ENCODE measurements around the gene ARHGEF16.

Gene ARHGEF16

DNA sequence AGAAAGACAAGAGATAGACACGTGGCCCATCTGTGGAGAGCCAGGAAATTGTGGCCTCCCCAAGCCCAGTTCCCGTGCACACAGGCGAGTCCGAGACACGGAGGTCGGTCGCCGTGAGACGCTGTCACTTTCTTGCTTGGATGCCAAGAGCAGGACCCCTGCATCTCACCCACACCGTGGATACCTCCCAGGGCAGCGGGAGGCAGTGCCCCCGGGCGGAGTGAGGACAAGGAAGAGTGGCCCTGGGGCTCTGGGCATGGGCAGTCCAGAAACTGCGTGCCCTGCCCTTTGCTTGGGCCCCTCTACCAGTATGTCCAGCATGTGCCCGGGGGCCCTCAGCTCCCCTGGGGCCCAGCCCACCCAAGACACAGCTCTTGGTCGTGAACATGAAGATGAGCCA, 24.7 kb upstream of the ARHGEF16 start:
- no peak overlapping the region for H3K27ac ChIP-seq
- TF ChIP-seq, protein P1, sequence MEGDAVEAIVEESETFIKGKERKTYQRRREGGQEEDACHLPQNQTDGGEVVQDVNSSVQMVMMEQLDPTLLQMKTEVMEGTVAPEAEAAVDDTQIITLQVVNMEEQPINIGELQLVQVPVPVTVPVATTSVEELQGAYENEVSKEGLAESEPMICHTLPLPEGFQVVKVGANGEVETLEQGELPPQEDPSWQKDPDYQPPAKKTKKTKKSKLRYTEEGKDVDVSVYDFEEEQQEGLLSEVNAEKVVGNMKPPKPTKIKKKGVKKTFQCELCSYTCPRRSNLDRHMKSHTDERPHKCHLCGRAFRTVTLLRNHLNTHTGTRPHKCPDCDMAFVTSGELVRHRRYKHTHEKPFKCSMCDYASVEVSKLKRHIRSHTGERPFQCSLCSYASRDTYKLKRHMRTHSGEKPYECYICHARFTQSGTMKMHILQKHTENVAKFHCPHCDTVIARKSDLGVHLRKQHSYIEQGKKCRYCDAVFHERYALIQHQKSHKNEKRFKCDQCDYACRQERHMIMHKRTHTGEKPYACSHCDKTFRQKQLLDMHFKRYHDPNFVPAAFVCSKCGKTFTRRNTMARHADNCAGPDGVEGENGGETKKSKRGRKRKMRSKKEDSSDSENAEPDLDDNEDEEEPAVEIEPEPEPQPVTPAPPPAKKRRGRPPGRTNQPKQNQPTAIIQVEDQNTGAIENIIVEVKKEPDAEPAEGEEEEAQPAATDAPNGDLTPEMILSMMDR (conservative IDR thresholded peaks at IDR 0.05): no peak

DNA sequence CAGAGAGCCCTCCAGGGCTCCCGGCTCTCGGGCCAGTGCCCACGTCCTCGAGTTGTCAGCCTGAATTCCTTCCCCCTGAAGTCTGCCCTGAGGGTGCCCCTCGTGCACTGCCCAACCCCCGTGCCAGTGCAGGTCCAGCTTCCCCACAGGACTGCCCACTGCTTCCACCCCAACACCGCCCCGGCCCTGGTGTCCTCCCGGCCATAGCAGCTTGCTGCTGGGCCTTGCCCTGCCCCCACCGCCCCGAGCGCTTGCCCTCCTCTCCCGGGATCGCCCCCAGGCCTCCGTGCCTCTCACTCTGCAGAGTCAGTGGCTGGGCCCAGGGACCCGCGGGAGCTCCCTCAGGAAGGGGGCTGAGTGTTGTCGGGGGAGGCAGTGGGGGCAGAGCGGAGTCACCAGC, 24.1 kb upstream of the ARHGEF16 start:
- TF ChIP-seq, protein P1 (conservative IDR thresholded peaks at IDR 0.05): no peak
- H3K27ac ChIP-seq: no peak overlapping the region

DNA sequence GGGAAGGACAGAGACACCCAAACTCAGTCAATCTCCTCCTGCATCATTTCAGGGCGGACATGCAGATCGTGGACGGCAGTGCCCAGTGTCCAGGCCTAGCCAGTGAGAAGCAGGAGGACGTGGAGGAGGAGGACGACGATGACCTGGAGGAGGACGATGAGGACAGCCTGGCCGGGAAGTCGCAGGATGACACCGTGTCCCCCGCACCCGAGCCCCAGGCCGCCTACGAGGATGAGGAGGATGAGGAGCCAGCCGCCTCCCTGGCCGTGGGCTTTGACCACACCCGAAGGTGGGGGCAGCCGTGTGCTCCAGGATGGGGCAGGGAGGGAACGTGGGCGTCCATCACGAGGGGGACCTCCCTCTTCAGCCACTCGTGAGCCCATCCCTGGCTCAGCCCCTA, 23.6 kb upstream of the ARHGEF16 start:
- H3K27ac ChIP-seq: no peak overlapping the region
- TF ChIP-seq, protein P1 (conservative IDR thresholded peaks at IDR 0.05): no peak

DNA sequence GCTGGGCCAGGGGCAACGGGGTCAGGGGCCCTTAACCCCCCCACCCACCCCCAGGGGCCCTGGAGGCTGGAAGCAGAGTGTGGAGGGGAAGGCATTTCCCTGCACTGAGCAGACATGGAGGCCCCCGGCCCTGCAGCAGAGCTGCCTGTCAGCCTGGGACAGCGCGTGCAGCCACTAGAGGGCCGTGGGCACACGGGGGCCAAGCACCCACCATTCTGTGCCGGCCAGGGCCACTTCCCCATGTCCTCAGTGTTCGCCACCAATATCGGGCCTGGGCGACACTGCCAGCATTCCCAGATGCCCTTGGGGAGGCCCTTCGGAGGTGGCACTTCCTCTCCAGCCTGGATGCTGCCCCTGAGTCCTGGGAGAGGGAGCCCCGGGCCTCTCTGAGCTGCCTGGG, 23.2 kb upstream of the ARHGEF16 start:
- TF ChIP-seq, protein P1 (conservative IDR thresholded peaks at IDR 0.05): peak; percentile 72

DNA sequence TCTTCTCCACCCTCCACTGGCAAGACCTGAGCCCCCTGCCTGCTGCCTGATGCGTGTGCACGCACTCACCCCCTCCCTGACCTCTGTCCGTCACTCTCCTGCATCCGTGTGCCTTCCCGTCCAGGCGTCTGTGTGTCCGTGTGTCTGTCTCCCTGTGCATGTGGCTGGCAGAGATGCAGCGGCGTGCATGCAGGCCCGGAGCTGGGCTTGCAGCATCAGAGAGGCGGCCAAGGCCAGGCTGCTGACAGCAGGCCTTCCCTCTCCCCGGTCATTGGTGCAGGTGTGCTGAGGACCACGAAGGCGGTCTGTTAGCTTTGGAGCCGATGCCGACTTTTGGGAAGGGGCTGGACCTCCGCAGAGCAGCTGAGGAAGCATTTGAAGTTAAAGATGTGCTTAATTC, 22.8 kb upstream of the ARHGEF16 start:
- H3K27ac ChIP-seq: no peak overlapping the region
- TF ChIP-seq, protein P1 (conservative IDR thresholded peaks at IDR 0.05): no peak

More for the DNA sequence above, 23.2 kb upstream of the ARHGEF16 start:
- H3K27ac ChIP-seq: no peak overlapping the region

DNA sequence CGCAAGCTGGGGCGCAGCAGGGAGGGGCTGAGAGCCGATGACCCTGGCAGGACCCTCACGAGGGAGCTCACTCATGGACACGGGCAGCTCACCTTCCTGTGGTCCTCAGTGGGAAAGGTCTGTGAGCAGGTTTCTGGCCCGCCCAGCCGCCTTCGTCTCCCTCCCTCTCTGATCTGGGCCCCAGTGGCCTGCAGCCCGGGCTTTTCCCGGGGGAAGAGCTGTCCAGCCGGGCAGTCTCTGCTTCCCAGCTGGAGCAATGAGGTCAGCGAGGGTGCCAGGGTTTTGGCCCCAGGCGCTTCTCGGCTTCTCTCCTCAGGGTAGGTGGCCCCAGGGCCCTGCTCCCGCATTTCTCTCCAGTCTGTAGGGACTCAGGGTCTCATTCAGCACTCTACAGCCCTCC, 22.2 kb upstream of the ARHGEF16 start:
- TF ChIP-seq, protein P1 (conservative IDR thresholded peaks at IDR 0.05): no peak
- no peak overlapping the region for H3K27ac ChIP-seq

DNA sequence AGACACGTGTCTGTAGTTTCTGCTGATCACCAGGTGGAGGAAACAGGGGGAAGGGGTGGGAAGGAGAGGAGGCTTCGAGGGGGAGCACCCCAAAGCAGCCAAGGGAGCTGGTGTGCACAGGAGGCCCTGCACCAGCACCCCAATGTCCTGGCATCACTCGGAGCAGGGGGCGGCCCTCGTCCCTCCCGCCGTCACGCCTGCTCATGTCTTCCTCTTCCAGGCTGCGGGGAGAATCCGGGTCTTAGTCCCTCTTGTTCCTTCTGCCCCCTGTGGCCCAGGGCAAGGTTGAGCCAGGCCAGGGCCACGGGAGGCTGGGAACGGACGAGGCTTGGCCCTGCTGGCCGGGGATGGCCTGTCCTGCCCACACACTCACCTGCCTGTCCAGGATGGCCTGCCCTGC, 21.4 kb upstream of the ARHGEF16 start:
- TF ChIP-seq, protein P1 (conservative IDR thresholded peaks at IDR 0.05): no peak
- H3K27ac ChIP-seq: no peak overlapping the region
